NCI-H345 treated with DMSO at 0.1 percent for 48 hours (cell line): Measurements from ENCODE around the gene MSRB1.

Experiments used
- DNase-seq: peaks from one replicate; lab custom pipeline; 2025; ENCODE audit not compliant: unreplicated experiment; lab: John Stamatoyannopoulos, UW

MSRB1 gene

DNA sequence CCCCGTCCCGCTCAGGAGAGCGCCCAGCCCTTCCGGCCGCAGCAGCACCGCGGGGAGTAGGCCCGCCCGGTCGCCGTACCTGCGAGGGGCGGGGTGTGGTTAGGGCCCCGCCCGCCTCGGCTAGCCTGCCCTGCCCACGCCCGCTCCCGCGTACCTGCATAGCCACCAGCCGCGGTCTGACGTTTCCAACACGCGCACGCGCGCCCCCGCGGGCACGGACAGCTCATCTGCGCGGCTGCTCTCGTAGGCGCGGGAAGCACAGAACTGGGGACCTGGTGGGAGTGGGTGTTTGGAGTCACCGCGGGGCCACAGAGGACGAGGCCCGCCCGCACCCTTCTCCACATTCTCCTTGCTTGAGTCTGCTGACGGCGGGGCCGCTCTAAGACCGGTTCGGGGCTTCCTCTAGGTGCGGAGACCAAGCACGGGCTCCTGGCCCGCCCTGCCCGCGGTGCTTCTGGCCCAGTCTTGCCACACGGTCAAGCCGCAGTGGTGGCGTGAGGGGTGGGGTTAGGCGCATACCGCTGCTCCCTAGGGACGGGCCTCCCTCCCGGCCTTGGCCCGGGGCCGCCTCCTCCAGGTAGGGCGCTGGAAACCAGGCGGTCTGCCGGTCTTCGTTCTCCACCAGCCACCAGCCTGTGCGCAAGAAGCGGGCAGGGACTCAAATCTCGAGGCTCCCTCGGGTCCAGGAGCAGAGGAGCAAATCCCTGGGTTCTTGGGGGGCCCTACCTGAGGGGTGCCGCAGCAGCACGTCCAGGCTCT, 36.5 kb upstream of the MSRB1 start:
- DNase-seq, result no peak

DNA sequence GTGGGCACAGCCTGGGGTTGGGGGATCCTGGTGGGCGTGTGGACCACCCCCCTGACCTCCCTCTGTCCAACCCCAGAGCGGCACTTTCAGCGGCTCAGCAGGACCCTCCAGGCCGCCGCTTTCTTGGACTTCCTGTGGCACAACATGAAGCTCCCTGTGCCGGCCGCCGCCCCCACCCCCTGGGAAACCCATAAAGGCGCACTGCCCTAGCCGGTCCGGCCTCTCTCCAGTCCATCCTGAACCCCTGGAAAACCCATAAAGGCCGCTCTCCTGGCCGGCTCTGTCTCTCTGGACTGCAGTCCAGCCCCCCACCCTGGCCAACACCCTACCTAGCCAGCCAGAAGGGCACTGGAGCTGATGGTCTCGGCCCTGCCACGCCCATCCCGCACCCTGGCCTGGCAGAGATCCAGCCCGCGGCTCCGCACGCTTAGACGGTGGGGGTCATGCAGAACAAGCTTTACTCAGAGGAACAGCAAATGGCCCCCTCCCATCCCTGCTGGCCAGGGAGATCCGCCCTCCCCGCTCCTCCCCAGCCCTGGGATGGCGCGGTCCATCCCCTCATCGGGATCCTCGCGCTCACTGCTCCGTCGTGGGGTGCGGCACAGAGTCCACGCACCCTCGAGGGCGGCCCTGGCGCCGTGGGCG, 35.6 kb upstream of the MSRB1 start:
- no peak for DNase-seq

DNA sequence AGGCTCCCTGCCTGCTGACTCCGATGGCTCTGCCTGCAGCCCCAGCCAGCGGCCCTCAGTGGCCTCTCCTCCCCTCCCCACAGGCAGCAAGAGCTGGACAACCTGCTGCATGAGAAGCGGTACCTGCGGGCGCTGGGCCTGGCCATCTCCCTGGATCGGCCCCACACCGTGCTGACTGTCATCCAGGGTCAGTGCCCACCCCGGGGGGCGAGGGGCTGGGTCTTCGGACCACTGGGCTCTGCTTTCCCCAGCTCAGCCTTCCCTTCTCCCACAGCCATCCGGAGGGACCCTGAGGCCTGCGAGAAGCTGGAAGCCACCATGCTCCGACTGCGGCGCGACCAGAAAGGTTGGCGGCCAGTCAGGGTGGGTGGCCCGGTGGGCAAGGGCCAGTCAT, 34.9 kb upstream of the MSRB1 start:
- DNase-seq, result no peak

DNA sequence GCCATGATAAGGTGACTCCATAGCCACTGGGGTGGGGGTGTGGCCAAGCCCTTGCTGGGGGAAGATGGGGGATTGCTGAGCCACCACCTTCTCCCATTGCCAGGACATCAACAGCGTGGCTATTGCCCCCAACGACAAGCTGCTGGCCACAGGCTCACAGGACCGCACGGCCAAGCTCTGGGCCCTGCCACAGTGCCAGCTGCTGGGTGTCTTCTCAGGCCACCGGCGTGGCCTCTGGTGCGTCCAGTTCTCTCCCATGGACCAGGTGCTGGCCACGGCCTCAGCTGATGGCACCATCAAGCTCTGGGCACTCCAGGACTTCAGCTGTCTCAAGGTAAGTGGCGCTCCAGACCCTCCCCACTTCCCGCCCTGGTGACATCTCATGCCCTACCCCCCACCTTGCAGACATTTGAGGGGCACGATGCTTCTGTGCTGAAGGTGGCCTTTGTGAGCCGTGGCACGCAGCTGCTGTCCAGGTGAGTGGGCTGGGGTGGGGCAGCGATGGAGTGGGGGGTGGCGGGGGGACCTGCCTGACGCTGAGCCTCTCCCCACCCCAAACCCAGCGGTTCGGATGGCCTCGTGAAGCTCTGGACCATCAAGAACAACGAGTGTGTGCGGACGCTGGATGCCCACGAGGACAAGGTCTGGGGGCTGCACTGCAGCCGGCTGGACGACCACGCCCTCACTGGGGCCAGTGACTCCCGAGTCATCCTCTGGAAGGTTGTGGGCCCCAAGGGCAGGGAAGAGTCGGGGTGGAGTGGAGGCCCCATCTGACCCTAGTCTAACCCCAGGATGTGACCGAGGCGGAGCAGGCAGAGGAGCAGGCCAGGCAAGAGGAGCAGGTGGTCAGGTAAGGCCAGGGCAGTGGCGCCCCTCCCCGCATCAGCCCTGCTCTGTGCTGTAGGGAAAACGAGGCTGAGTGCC, 34.2 kb upstream of the MSRB1 start:
- DNase-seq, result no peak

DNA sequence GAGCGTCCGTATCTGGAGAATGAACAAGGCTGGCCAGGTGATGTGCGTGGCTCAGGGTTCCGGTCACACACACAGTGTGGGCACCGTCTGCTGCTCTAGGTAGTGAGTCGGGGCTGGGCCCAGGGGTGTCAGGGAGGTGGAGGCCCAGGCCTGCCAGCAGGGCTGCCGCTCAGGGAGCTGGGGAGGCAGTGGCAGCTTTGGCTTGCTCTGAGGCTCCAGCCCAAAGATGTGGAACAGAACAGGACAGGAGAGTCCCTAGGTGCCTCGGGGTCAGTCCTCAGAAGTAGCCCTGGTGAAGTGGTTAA, 33.2 kb upstream of the MSRB1 start:
- DNase-seq, result no peak

DNA sequence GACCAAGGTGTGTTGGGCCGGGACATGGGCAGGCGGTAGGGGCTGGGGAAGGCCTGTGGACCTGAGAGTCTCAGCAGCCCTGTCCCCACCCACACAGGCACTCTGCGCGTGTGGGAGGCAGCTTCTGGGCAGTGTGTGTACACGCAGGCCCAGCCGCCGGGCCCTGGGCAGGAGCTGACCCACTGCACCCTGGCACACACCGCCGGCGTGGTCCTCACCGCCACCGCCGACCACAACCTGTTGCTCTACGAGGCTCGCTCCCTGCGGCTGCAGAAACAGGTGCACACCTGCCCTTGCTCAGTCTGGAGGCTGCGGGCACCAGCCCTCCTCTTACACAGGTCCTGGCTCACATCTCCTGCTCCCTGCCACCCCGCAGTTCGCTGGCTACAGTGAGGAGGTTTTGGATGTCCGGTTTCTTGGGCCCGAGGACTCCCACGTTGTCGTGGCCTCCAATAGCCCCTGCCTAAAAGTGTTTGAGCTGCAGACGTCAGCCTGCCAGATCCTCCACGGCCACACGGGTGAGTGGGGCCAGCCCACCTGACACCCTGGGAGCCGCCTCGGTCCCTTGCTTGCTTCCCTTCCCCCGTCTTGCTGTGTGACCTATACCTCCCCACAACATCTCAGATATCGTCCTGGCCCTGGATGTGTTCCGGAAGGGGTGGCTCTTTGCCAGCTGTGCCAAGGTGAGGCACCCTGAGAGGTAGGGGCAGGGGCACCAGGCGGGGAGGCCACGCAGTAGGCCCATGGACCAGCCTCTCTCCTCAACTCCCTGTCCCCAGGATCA, 32.6 kb upstream of the MSRB1 start:
- no peak for DNase-seq

DNA sequence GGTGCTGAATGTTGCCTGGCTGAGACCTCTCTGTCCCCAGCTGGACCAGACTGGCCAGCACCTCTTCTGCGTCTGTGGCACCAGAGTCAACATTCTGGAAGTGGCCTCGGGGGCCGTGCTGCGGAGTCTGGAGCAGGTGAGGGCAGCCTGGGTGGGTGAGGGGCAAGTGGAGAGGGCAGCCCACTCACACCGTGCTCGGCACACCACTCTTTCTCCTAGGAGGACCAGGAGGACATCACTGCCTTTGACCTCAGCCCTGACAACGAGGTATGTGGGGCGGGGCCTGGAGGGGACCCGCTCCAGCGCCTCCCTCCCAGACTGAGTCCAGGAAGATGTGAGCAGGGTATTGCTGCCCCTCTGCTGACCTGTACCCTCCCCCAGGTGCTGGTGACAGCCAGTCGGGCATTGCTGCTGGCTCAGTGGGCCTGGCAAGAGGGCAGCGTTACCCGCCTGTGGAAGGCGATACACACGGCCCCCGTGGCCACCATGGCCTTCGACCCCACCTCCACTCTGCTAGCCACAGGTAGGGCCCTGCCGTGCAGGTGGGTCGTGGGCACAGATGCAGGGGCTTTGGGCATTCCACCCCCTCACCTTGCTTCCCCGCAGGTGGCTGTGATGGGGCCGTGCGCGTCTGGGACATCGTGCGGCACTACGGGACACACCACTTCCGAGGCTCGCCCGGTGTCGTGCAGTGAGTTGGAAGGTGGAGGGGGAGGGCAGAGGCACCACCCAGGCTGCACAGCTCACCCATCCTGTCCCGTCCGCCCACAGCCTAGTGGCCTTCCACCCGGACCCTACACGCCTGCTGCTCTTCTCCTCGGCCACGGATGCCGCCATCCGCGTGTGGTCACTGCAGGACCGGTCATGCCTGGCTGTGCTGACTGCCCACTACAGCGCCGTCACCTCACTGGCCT, 31.4 kb upstream of the MSRB1 start:
- no peak for DNase-seq

DNA sequence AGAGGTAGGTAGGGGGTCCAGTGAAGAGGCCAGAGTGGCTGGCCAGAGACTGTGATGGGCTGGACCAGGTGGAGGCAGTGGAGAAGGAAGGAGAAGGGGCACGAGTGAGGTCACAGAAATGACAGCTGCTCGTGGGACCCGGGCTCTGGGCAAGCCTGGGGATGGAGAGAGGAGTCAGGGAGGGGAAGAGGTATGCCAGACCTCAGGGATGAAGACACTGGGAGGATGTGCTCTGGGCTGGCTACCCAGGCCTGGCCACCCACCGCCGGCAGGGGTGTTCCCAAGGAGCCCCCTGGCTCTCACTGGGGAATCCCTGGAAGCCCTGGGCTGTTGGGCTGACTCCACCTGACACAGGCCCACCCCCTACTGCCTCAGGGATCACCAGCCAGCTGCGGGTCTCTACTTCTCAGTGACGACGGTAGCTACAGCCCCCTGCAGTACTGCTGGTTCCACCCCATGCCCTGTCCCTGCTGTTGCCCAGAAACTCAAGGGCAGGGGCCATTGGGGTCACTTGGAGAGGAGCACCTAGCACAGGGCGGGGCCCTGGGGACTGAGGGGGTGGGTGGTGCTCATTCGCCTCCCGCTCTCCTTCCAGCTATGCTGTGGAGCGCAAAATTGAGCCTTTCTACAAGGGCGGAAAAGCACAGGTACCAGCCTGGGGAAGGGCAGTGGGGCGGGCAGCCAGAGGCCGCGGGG, 30.6 kb upstream of the MSRB1 start:
- DNase-seq, result no peak

DNA sequence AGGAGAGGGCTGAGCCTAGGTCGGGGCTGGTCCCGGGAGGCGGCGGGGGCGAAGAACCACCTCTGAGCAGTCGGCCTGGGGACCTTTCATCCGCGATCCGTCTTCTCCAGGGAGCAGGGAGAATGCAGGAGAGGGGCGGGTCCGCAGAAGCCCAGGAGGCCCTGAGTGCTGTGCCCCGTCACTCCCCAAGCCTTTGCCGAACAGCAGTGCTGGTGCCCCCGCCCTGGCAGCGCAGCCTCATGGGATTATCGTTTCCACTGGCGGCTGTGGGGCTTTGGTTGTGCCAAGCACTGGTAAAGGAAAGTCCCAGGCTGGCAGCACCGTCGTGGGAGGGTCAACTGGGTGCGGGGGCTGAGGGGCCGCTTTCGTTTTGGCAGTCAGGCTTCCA, 29.5 kb upstream of the MSRB1 start:
- DNase-seq, result no peak

DNA sequence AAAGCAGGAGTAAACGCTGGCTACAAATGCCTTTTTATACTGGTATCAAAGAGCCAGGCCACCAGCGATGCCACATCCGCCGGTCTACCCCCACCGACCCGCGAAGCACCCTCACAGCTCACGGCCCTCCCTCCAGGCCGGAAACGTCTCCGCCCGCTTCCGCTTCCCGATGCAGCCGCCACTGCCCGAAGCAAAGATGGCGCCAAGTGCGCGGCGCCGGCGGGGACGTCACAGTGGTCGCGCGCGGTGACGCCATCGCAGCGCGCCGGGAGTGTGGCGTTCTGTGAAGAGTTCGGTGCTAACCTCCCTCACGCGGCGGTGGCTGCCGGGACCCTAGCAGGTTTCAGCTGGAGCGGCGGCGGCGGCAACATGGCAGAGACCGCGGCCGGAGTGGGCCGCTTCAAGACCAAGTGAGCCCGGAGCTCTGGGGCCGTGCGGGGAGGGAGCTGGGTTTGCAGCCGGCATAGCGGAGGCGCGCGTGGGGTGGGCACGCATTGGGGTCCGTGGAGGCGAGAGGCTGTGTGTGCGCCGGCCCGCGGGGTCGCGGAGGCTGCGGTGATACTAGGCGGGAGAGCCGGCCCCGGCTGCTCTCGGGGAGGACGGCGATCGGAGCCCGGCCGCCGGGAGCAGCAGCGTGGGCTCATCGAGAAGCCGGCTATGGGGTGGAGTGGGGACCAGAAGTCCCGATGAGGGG, 28.9 kb upstream of the MSRB1 start, which contains the start of gene TBL3:
Gene TBL3, plus strand, starts transcription at position 258 of the 694 bp plus-strand sequence. Its CDS starts 112 bp downstream, at position 370.
- peak; percentile 77 for DNase-seq

DNA sequence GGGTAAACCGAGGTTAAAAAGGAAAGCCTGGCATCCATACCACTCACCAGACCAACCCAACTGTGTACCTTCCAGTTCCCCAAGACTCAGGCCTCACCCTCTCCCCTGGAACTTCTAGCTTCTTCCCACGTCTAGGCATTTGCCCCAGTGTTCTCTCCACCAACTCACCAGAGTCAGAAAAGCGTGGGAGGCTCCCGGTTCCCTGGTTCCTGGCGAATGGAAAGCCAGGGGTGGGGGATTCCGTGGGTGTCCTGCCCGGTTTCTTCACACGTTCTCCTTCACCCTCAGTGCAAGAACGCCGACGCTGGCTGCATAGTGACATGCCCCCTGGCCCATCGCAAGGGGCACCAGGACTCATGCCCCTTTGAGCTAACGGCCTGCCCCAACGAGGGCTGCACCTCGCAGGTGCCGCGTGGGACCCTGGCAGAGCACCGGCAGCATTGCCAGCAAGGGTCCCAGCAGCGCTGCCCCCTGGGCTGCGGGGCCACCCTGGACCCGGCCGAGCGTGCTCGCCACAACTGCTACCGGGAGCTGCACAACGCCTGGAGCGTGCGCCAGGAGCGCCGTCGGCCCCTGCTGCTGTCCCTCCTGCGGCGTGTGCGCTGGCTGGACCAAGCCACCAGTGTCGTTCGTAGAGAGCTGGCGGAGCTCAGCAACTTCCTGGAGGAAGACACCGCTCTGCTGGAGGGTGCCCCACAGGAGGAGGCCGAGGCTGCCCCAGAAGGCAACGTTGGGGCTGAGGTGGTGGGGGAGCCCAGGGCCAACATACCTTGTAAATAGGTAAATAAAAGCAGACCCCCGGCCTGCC, 25.4 kb upstream of the MSRB1 start:
- DNase-seq, result no peak

DNA sequence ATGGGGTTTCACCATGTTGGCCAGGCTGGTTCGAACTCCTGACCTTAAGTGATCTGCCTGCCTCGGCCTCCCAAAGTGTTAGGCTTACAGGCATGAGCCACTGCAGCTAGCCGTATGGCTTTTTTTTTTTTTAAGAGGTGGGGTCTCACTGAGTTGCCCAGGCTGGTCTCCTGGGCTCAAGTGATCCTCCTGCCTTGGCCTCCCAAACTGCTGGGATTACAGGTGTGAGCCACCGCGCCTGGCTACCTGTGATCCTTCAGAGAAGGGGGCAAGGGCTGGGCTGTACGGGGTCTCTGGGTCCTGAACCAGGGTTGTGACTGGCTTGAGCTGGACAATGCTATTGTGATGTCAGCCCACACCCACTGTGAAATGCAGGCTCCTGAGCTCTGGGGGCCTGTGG, 23.5 kb upstream of the MSRB1 start, which contains the start of gene RNF151:
Gene RNF151, plus strand, starts transcription at position 397 of the 400 bp plus-strand sequence. CDS start 26 bp downstream, outside the sequence.
- no peak for DNase-seq

DNA sequence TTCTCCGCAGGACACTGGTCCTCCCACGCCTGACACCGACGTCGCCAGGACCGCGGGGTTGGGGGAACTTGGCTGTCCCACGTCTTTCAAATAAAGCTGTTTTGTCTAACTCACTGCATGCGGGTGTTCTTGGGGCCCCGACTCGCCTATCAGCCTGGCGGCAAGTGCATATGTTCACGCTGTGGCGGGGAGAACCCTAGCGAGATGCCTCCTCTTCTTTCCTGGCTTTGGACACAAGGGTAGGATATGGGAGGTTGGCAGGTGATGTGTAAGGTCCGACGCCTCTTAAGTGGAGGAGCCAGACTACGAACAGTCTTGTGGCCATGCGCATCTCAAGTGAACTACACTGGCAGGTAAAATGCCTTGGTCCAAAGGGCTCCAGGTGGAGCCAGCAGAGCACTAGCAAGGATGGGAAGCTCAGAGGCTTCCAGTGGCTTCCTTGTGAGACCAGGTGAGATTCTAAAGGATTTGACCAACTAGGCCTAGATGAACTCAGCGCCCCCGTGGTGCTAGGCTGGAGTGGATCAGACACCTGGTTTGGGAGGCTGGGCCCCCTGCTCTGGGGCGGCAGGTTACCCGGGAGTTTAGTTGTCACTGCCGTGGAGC, 22.5 kb upstream of the MSRB1 start:
- DNase-seq, result no peak

DNA sequence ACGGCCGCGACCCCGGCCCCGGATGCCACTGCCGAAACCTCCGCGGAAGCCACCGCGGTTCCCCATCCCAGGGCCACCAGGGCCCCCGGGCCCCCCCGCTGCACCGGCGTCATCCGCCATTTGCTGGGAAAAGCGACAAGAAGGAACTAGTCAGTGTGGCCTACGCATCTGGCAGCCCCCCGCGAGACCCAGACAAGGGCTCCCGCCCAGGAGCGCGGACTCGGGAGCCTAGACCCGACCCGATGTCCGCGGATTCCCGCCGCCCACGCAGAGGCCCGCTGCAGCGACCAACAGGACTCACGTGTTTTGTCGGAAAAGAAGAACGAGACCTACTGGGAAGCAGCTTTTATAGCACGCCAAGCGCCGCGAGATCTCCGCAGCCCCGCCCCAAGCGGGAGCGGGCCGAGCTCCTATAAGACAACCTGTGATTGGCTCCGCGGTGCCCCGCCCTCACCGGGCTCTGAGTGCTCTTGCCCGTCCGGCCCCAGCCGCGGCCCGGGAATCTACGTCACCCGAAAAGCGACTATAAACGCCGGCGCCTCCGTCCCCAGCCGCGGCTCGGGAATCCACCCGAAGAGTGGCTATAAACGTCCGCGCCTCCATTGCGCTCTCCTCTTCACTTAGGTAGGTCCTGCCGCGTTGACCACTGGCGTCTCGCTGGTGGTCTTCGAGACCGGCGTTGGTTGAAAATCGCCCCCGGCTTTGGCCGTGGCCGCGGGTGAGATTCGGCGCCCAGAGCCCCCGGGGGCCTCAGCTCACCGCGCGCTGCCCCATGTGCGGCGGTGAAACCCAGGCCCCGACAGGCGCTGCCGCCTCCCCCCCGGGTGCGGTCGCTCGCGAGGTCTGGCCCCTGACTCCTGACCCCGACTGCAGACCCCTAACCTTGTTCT, 21.8 kb upstream of the MSRB1 start, which contains the start of gene RPS2:
Gene RPS2, minus strand, starts transcription at position 321 of the 890 bp plus-strand sequence. Its CDS starts 201 bp downstream, at position 120.
- peak; percentile 95 for DNase-seq

DNA sequence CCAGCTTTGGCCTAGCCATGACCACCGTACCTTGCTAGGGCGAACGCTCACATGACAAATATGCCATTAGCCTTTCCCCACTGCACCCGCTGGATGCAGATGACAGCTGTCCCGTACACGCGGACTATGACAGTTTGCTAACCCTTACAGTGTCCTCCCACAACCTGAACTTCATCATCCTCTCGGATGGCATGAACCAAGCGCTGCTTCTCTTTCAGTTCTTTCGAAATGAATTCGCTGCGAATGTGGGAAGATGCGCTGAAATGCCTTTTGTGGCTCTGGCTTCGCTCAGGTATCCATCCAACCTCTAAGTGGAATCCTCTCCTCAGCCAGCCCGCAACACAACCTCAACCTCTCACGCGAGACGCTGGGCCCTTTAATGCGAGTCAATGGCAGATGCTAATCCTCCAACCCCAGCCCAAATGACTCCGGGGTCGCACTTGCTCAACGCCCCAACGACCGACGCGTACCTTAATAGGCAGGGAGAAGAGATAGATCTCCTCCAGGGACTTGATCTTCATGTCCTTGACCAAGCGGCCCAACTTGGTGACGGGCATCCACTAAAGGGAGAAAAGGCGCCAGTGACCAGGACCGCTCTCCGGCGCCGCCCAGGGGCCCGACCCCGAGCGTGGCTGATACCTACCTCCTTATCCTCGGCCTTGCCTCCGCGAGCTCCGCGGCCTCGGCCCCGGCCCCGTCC, 21.0 kb upstream of the MSRB1 start:
- no peak for DNase-seq
